Fibroblast of skin of left quadriceps (primary cell): Measurements from ENCODE around the gene THRSP.
"Not testable (repeated sequence)": the region's sequence is repeated elsewhere in the genome, so short reads cannot be mapped to it uniquely, and the experiment has no call there.

ENCODE experiments used
- DNase-seq, 2 experiments: peaks; one replicate each; pipeline ENCODE4 v3.0.0-alpha.2; 2013; ENCODE audit warnings: low read depth in 2 of 2

THRSP gene

GRCh38 chr11:78039391-78039918, 24.2 kb upstream of the THRSP start:
- DNase-seq = no peak

- peak; percentile 68 to 72 for DNase-seq
Measured at GRCh38 chr11:78039919-78040671, 23.6 kb upstream of the THRSP start.

- DNase-seq = no peak
Measured at GRCh38 chr11:78040691-78041379, 22.8 kb upstream of the THRSP start.

DNA sequence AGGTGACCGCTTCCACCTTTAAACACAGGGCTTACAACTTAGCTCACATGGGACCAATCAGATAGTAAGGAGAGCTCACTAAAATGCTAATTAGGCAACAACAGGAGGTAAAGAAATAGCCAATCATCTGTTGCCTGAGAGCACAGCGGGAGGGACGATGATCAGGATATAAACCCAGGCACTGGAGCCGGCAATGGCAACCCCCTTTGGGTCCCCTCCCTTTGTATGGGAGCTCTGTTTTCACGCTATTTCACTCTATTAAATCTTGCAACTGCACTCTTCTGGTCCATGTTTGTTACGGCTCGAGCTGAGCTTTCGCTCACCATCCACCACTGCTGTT, 22.3 kb upstream of the THRSP start:
- DNase-seq = not testable (repeated sequence)

DNA sequence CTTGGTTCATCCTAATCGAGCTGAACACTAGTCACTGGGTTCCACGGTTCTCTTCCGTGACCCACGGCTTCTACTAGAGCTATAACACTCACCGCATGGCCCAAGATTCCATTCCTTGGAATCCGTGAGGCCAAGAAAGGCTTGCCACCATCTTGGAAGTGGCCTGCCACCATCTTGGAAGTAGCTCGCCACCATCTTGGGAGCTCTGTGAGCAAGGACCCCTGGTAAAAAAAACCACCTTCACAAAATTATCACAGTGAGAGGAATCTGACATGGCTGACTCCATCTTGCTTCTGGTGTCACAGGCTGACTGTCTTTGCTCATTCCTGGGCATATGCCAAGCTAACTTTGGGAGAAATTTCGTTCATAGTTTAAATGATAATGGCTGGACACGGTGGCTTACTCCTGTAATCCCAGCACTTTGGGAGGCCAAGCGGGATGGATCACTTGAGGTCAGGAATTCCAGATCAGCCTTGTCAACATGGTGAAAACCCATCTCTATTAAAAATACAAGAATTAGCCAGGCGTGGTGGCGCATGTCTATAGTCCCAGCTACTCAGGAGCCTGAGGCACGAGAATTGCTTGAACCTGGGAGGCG, 21.7 kb upstream of the THRSP start:
- no peak for DNase-seq

- no peak for DNase-seq
Measured at GRCh38 chr11:78044706-78045105, 19.0 kb upstream of the THRSP start.

GRCh38 chr11:78045851-78046485, 17.7 kb upstream of the THRSP start:
- peak; percentile 49 to 53 for DNase-seq

- no peak for DNase-seq
Measured at GRCh38 chr11:78046486-78046854, 17.2 kb upstream of the THRSP start.

DNA sequence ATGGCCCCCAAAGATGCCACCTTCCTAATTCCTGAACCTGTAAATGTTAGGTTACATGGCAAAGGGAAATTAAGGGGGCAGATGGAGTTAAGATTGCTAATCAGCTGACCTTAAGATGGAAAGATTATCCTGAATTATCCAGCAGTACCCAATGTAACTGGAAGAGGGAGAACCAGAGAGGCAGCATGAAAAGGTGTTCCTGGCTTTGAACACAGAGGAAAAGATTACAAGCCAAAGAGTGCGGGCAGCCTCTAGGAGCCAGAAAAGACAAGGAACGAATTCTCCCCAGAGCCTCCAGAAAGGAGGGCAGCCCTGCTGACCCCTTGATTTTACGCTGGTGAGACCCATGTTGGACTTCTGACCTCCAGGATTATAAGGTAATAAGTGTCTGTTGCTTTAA, 15.1 kb upstream of the THRSP start:
- DNase-seq = no peak

- DNase-seq = no peak
Measured at GRCh38 chr11:78049348-78049747, 14.3 kb upstream of the THRSP start.

- peak in 1 of 2 experiments; percentile 23 for DNase-seq
Measured at GRCh38 chr11:78050964-78051831, 12.5 kb upstream of the THRSP start.

- DNase-seq = no peak
Measured at GRCh38 chr11:78054971-78055370, 8.7 kb upstream of the THRSP start.

- no peak for DNase-seq
Measured at GRCh38 chr11:78056093-78056492, 7.6 kb upstream of the THRSP start.

GRCh38 chr11:78057462-78058055, 6.1 kb upstream of the THRSP start:
- DNase-seq = no peak

GRCh38 chr11:78059749-78060328, 3.8 kb upstream of the THRSP start:
- DNase-seq = not testable (repeated sequence)

GRCh38 chr11:78060533-78060932, 3.1 kb upstream of the THRSP start:
- no peak for DNase-seq

DNA sequence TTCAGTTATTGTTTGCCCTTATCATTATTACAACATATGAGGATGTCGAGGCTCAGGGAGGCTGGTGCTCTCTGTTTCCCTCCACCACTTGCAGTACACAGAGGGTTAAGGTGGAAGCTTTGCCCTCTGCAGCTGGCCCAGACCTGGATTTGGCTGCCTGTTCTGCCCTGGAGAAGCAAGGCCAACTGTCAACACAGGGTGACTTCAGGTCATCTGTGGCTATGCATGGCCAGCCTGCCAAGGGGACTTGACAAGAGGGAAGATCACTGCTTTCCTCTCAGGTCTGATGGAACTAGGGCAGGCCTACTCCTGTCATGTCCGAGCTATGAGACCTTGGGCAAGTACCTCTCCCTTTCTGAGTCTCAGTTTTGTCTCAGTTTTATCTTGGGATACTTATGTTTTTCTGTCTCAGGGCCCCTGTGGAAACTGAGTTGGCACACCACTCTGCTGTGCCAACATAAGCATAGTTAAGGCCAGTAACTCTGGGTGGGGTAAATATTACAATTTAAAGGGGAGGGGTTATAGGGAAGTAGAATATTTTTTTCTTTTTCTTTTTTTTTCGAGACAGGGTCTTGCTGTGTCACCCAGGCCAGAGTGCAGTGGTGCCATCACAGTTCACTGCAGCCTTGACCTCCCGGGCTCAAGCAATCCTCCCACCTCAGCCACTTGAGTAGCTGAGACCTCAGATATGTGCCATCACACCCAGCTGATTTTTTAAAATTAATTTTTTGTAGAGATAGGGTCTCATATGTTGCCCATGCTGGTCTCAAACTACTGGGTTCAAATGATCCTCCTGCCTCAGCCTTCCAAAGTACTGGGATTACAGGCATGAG, 2.4 kb upstream of the THRSP start:
- DNase-seq = no peak

DNA sequence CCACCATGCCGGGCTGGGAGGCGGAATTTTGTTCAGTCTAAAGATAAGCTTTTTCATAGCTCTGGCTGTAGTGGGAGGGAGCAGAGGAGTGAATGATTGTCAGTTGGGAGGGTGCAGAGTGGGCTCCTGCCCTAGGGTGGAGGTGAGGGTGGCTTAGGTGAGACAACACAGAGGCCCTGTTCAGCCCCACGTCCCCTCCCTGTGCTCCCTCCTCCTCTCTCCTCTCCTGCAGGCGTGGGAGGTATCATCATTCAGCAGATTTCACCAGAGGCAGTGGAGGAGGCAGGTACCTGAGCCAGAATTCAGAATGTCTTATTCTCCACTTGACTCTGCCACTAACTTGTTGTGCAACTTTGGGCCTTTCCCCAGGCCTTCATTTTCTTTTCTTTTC, 1.7 kb upstream of the THRSP start:
- no peak for DNase-seq

GRCh38 chr11:78062671-78063070, 990 bp upstream of the THRSP start:
- DNase-seq = no peak

GRCh38 chr11:78065203-78065602, 1.5 kb downstream of the THRSP start:
- no peak for DNase-seq
